ENCODE results near the gene NUFIP1.

NUFIP1 gene

GRCh38 chr13:45004096-45004495, 14.8 kb upstream of the NUFIP1 start:
- no peak for TF ChIP-seq CTCF (IDR thresholded peaks at IDR 0.05)
- Histone ChIP-seq H3K9me3 (no peaks in the 10 kb centered on the region), H3K27me3 (no peaks in the 10 kb centered on the region), H3K27ac (no peak overlapping the region), H3K36me3 (peaks cover 34 to 59% (median 38%) of the 10 kb centered on the region in 3 donors), H3K4me3 (no peak overlapping the region), H3K4me1 (no peaks in the 10 kb centered on the region)
- intact Hi-C loops (cut with DNase I; ENCODE audit: low total_unique reads): no loop called here
- no peak for DNase-seq

DNA sequence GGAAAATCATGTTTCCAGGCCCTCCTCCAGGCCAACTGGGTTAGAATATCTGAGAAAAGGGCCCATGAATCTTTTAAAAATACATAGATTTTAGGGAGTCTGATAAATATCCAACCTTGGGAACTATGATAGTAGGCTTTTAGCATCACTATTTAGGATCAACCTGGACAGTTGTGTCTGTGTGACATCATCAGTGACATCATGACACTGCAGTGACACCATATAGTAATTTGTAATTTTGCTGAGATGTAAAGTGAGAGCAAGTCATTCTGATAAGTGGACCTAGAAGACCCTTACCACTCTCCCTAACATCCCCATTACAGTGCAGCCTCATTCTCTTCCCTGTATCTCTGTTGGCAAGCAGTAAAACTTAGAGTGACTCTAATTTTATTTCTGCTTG, 14.1 kb upstream of the NUFIP1 start:
- DNase-seq: no peak
- peaks cover 29 to 53% (median 32%) of the 10 kb centered on the region in 3 donors for H3K36me3 ChIP-seq
- no peak overlapping the region for H3K4me3 ChIP-seq
- intact Hi-C loops (cut with DNase I; ENCODE audit: low total_unique reads): no loop called here
- no peak for TF ChIP-seq CTCF (IDR thresholded peaks at IDR 0.05)
- no peaks in the 10 kb centered on the region for H3K27me3 ChIP-seq
- H3K9me3 ChIP-seq: no peaks in the 10 kb centered on the region
- no peaks in the 10 kb centered on the region for H3K4me1 ChIP-seq
- H3K27ac ChIP-seq: no peak overlapping the region

DNA sequence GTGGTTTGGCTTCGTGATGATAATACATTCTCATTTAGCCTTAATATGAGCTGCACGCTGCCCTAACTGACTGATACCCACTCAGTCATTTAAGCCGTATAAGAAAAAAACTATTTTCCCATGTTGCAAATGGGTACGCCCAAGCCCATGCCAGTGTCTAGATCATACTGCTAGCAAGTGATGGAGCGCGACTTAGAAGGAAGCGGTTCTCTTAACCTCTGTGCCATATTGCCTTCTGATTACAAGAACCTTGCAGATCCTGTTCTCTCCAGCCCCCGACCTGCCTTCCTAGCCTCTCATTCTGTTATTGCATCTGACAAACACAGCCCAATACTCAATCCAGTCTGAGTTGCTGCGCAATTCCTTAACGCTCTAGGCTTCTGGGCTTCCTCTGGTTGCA, 670 bp upstream of the NUFIP1 start:
- no peaks in the 10 kb centered on the region for H3K27me3 ChIP-seq
- TF ChIP-seq CTCF (IDR thresholded peaks at IDR 0.05): no peak
- peaks cover 0 to 4% (median 0%) of the 10 kb centered on the region in 3 donors for H3K36me3 ChIP-seq
- peak overlapping the region; percentile 86 to 98 for H3K4me3 ChIP-seq
- H3K9me3 ChIP-seq: no peaks in the 10 kb centered on the region
- intact Hi-C loops (cut with DNase I; ENCODE audit: low total_unique reads): no loop called here
- peaks cover 0 to 52% (median 29%) of the 10 kb centered on the region in 4 donors for H3K4me1 ChIP-seq
- peak overlapping the region; percentile 90 to 94 for H3K27ac ChIP-seq
- no peak for DNase-seq

DNA sequence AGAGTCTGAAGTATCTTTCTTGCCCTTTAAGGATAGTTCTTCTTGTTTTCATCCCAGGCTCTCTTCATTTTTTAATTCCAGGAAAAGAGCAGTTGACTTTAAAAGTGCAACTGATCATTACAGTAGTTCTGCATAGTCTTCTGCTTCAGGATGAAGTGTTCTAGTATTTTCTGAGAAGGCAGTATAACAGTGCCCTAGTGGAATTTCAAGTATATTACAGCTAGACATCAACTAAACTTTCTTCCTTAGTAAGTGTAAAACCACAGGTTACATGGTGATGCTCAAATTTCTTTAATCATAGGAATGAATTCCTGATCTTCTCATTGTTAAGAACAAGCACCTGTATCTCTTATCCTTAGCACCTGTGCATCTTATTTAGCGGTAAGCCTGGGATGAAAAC, 10.9 kb downstream of the NUFIP1 start:
- Histone ChIP-seq H3K4me3 (no peak overlapping the region), H3K9me3 (no peaks in the 10 kb centered on the region), H3K27me3 (no peaks in the 10 kb centered on the region), H3K4me1 (peaks cover 0 to 1% (median under 1%) of the 10 kb centered on the region in 4 donors), H3K27ac (no peak overlapping the region), H3K36me3 (peaks cover 22 to 50% (median 30%) of the 10 kb centered on the region in 3 donors)
- no peak for TF ChIP-seq CTCF (IDR thresholded peaks at IDR 0.05)
- DNase-seq: no peak
- intact Hi-C loops (cut with DNase I; ENCODE audit: low total_unique reads): loop anchor here (10.0 kb wide), 1 partner anchor 1074 kb away; no protein-coding TSS in a partner anchor

DNA sequence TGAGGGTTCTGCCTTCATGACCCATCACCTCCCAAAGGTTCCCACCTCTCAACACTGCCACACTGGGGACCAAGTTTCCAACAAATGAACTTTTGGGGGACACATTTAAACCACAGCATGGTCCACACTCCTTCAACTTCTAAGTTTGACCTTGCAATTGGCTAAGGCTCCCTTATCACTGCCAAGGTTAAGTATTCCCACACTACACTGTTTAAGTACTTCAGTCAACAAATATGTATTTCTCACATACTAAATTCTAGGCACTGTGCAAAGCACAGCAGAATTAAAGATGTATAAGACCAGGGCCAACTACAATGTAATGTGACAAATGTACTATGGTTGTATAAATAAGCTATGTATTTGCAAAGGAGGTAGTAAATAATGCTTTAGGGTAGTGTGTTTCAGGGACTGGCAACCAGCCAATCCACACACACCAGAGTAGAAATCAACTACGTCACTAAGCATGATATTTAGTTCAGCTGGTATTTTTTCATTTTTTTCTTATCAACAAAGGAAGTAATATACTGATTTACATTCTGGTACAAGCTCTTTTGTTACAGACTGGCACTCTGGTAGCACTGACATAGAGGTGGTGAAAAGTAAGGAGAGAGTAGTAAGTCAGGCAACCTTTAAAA, 12.2 kb downstream of the NUFIP1 start:
- intact Hi-C loops (cut with DNase I; ENCODE audit: low total_unique reads): loop anchor here (10.0 kb wide), 1 partner anchor 1072 kb away; no protein-coding TSS in a partner anchor
- no peak for DNase-seq
- Histone ChIP-seq H3K36me3 (peaks cover 22 to 50% (median 30%) of the 10 kb centered on the region in 3 donors), H3K27me3 (no peaks in the 10 kb centered on the region), H3K27ac (no peak overlapping the region), H3K9me3 (no peaks in the 10 kb centered on the region), H3K4me3 (no peak overlapping the region), H3K4me1 (peaks cover 0 to 6% (median 2%) of the 10 kb centered on the region in 4 donors)
- TF ChIP-seq CTCF (IDR thresholded peaks at IDR 0.05): no peak

Data from tibial artery (tissue), 4 donors.